MM.1S (cell line): ENCODE results near the gene KDM4B.

Experiments
- DNase-seq: peaks from one replicate; pipeline ENCODE4 v3.0.0-alpha.2; 2015
- H2AFZ ChIP-seq: fragments of 300-600 bp; sonication (generic); 2 replicates; pipeline ENCODE4 v1.6.0; 2016; ENCODE audit warnings: antibody characterized with exemption, low read length
- H3F3A ChIP-seq: fragments of 300-600 bp; sonication (generic); 2 replicates; pipeline ENCODE4 v1.6.1; 2016; ENCODE audit warnings: mild to moderate bottlenecking, antibody characterized with exemption, low read length, moderate library complexity, mixed read lengths; ENCODE audit not compliant: insufficient read depth
- H3K27ac ChIP-seq: fragments of 300-600 bp; sonication (generic); 2 replicates; pipeline ENCODE4 v1.5.1; 2016; ENCODE audit warnings: mild to moderate bottlenecking, low read length
- H3K27me3 ChIP-seq: fragments of 300-600 bp; sonication (generic); replicated peaks from 2 replicates; pipeline ENCODE4 v1.6.0; 2016; ENCODE audit warnings: low read length; ENCODE audit not compliant: insufficient read depth
- H3K36me3 ChIP-seq: fragments of 300-600 bp; sonication (generic); replicated peaks from 2 replicates; pipeline ENCODE4 v1.6.1; 2016; ENCODE audit warnings: mild to moderate bottlenecking, low read length, mixed read lengths; ENCODE audit not compliant: insufficient read depth
- H3K4me1 ChIP-seq: fragments of 300-600 bp; sonication (generic); 2 replicates; pipeline ENCODE4 v1.6.1; 2016; ENCODE audit warnings: low read length, mixed read lengths
- H3K4me2 ChIP-seq: fragments of 300-600 bp; sonication (generic); 2 replicates; pipeline ENCODE4 v1.6.0; 2016; ENCODE audit warnings: low read depth, low read length
- H3K4me3 ChIP-seq: fragments of 300-600 bp; sonication (generic); 2 replicates; pipeline ENCODE4 v1.5.1; 2016; ENCODE audit warnings: low read length, mixed read lengths
- H3K79me2 ChIP-seq: fragments of 300-600 bp; sonication (generic); 2 replicates; pipeline ENCODE4 v1.6.1; 2016; ENCODE audit warnings: mixed run types, low read length, mixed read lengths
- H3K9ac ChIP-seq: fragments of 300-600 bp; sonication (generic); 2 replicates; pipeline ENCODE4 v1.6.1; 2016; ENCODE audit warnings: low read length, mixed read lengths
- H3K9me2 ChIP-seq: fragments of 300-600 bp; sonication (generic); replicated peaks from 2 replicates; pipeline ENCODE4 v1.6.1; 2016; ENCODE audit warnings: mild to moderate bottlenecking, low read length, mixed read lengths; ENCODE audit not compliant: insufficient read depth
- H3K9me3 ChIP-seq: fragments of 300-600 bp; sonication (generic); replicated peaks from 2 replicates; pipeline ENCODE4 v1.6.1; 2016; ENCODE audit warnings: mild to moderate bottlenecking, low read length, mixed read lengths; ENCODE audit not compliant: insufficient read depth
- H4K20me1 ChIP-seq: fragments of 300-600 bp; sonication (generic); 2 replicates; pipeline ENCODE4 v1.6.1; 2016; ENCODE audit warnings: mild to moderate bottlenecking, low read length, moderate library complexity, mixed read lengths; ENCODE audit not compliant: insufficient read depth
- EZH2 ChIP-seq: fragments of 300-600 bp; sonication (generic); optimal IDR thresholded peaks from 2 replicates; pipeline ENCODE3; 2017; ENCODE audit warnings: low read depth, mild to moderate bottlenecking, antibody characterized with exemption, low read length, mixed read lengths
- EZH2phosphoT487 ChIP-seq: fragments of 300-600 bp; sonication (generic); IDR thresholded peaks from 2 replicates; pipeline ENCODE4 v1.6.1; 2018; ENCODE audit warnings: antibody characterized with exemption, low read length
- TF ChIP-seq, protein P1 (sequence below): fragments of 300-600 bp; sonication (generic); IDR thresholded peaks from 2 replicates; pipeline ENCODE4 v1.5.1; 2016; ENCODE audit warnings: antibody characterized with exemption, low read length, mixed read lengths

Gene KDM4B

GRCh38 chr19:5131506-5132205, 162.7 kb downstream of the KDM4B start:
- Histone ChIP-seq H3K4me1 (no peaks in the 10 kb centered on the region), H3K4me2 (no peak overlapping the region)

GRCh38 chr19:5132206-5132560, 163.3 kb downstream of the KDM4B start:
- Histone ChIP-seq H3K4me3 (no peak overlapping the region), H2AFZ (no peak overlapping the region), H3K4me2 (no peak overlapping the region), H3F3A (no peaks in the 10 kb centered on the region), H3K79me2 (no peaks in the 10 kb centered on the region), H3K27ac (no peak overlapping the region), H3K9ac (no peak overlapping the region), H3K36me3 (no peaks in the 10 kb centered on the region), H4K20me1 (no peaks in the 10 kb centered on the region), H3K4me1 (no peaks in the 10 kb centered on the region), H3K9me3 (no peaks in the 10 kb centered on the region), H3K27me3 (no peaks in the 10 kb centered on the region), H3K9me2 (no peaks in the 10 kb centered on the region)
- no peak for DNase-seq
- no peak for TF ChIP-seq EZH2phosphoT487
- TF ChIP-seq, protein P1, sequence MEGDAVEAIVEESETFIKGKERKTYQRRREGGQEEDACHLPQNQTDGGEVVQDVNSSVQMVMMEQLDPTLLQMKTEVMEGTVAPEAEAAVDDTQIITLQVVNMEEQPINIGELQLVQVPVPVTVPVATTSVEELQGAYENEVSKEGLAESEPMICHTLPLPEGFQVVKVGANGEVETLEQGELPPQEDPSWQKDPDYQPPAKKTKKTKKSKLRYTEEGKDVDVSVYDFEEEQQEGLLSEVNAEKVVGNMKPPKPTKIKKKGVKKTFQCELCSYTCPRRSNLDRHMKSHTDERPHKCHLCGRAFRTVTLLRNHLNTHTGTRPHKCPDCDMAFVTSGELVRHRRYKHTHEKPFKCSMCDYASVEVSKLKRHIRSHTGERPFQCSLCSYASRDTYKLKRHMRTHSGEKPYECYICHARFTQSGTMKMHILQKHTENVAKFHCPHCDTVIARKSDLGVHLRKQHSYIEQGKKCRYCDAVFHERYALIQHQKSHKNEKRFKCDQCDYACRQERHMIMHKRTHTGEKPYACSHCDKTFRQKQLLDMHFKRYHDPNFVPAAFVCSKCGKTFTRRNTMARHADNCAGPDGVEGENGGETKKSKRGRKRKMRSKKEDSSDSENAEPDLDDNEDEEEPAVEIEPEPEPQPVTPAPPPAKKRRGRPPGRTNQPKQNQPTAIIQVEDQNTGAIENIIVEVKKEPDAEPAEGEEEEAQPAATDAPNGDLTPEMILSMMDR: no peak
- no peak for TF ChIP-seq EZH2

More at GRCh38 chr19:5131506-5132205, 162.7 kb downstream of the KDM4B start:
- Histone ChIP-seq H3K36me3 (no peaks in the 10 kb centered on the region), H3K27ac (no peak overlapping the region), H3K27me3 (no peaks in the 10 kb centered on the region), H3F3A (no peaks in the 10 kb centered on the region), H3K4me3 (no peak overlapping the region), H4K20me1 (no peaks in the 10 kb centered on the region), H2AFZ (no peak overlapping the region), H3K79me2 (no peaks in the 10 kb centered on the region), H3K9ac (no peak overlapping the region), H3K9me3 (no peaks in the 10 kb centered on the region), H3K9me2 (no peaks in the 10 kb centered on the region)
- no peak for DNase-seq
- TF ChIP-seq, protein P1: no peak

- H3K27ac ChIP-seq: no peak overlapping the region
- H3K4me3 ChIP-seq: no peak overlapping the region
- H4K20me1 ChIP-seq: no peaks in the 10 kb centered on the region
- no peaks in the 10 kb centered on the region for H3K27me3 ChIP-seq
- no peaks in the 10 kb centered on the region for H3K4me1 ChIP-seq
- DNase-seq: no peak
- no peak overlapping the region for H3K4me2 ChIP-seq
- H3K9ac ChIP-seq: no peak overlapping the region
- H3K36me3 ChIP-seq: no peaks in the 10 kb centered on the region
- H3F3A ChIP-seq: no peaks in the 10 kb centered on the region
- H3K9me3 ChIP-seq: no peaks in the 10 kb centered on the region
- H3K9me2 ChIP-seq: no peaks in the 10 kb centered on the region
- TF ChIP-seq, protein P1: no peak
- TF ChIP-seq EZH2phosphoT487: no peak
- TF ChIP-seq EZH2: no peak
- H2AFZ ChIP-seq: no peak overlapping the region
- H3K79me2 ChIP-seq: no peaks in the 10 kb centered on the region
These were observed 164.1 kb downstream of the KDM4B start for GRCh38 chr19:5132698-5133651.
